ENCODE measurements around the gene LBHD2. TPM values are rescaled to one million over a fixed set of nuclear protein-coding genes. Genes with fewer than 3 reads are reported as not detected.

LBHD2 gene
- total and polyA plus RNA-seq, 2 of the 8 experiments (the other 6 are each of a cell fraction or from before 2014, with no cell fraction given) = not detected

DNA sequence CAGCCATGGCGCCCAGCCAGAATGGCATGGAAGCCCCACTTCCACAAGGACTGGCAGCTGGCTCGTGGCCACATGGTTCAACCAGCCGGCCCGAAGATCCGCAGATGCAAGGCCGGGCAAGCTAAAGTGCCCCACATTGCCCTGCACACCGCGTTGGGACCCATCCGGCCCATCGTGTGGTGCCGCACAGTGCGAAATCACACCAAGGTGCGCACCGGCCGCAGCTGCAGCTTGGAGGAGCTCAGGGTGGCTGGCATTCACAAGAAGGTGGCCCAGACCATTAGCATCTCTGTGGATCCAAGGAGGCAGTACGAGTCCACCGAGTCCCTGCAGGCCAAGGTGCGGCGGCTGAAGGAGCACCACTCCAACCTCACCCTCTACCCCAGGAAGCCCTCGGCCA is 42.5 kb upstream of the LBHD2 start (continued):
- TF ChIP-seq, protein P1, sequence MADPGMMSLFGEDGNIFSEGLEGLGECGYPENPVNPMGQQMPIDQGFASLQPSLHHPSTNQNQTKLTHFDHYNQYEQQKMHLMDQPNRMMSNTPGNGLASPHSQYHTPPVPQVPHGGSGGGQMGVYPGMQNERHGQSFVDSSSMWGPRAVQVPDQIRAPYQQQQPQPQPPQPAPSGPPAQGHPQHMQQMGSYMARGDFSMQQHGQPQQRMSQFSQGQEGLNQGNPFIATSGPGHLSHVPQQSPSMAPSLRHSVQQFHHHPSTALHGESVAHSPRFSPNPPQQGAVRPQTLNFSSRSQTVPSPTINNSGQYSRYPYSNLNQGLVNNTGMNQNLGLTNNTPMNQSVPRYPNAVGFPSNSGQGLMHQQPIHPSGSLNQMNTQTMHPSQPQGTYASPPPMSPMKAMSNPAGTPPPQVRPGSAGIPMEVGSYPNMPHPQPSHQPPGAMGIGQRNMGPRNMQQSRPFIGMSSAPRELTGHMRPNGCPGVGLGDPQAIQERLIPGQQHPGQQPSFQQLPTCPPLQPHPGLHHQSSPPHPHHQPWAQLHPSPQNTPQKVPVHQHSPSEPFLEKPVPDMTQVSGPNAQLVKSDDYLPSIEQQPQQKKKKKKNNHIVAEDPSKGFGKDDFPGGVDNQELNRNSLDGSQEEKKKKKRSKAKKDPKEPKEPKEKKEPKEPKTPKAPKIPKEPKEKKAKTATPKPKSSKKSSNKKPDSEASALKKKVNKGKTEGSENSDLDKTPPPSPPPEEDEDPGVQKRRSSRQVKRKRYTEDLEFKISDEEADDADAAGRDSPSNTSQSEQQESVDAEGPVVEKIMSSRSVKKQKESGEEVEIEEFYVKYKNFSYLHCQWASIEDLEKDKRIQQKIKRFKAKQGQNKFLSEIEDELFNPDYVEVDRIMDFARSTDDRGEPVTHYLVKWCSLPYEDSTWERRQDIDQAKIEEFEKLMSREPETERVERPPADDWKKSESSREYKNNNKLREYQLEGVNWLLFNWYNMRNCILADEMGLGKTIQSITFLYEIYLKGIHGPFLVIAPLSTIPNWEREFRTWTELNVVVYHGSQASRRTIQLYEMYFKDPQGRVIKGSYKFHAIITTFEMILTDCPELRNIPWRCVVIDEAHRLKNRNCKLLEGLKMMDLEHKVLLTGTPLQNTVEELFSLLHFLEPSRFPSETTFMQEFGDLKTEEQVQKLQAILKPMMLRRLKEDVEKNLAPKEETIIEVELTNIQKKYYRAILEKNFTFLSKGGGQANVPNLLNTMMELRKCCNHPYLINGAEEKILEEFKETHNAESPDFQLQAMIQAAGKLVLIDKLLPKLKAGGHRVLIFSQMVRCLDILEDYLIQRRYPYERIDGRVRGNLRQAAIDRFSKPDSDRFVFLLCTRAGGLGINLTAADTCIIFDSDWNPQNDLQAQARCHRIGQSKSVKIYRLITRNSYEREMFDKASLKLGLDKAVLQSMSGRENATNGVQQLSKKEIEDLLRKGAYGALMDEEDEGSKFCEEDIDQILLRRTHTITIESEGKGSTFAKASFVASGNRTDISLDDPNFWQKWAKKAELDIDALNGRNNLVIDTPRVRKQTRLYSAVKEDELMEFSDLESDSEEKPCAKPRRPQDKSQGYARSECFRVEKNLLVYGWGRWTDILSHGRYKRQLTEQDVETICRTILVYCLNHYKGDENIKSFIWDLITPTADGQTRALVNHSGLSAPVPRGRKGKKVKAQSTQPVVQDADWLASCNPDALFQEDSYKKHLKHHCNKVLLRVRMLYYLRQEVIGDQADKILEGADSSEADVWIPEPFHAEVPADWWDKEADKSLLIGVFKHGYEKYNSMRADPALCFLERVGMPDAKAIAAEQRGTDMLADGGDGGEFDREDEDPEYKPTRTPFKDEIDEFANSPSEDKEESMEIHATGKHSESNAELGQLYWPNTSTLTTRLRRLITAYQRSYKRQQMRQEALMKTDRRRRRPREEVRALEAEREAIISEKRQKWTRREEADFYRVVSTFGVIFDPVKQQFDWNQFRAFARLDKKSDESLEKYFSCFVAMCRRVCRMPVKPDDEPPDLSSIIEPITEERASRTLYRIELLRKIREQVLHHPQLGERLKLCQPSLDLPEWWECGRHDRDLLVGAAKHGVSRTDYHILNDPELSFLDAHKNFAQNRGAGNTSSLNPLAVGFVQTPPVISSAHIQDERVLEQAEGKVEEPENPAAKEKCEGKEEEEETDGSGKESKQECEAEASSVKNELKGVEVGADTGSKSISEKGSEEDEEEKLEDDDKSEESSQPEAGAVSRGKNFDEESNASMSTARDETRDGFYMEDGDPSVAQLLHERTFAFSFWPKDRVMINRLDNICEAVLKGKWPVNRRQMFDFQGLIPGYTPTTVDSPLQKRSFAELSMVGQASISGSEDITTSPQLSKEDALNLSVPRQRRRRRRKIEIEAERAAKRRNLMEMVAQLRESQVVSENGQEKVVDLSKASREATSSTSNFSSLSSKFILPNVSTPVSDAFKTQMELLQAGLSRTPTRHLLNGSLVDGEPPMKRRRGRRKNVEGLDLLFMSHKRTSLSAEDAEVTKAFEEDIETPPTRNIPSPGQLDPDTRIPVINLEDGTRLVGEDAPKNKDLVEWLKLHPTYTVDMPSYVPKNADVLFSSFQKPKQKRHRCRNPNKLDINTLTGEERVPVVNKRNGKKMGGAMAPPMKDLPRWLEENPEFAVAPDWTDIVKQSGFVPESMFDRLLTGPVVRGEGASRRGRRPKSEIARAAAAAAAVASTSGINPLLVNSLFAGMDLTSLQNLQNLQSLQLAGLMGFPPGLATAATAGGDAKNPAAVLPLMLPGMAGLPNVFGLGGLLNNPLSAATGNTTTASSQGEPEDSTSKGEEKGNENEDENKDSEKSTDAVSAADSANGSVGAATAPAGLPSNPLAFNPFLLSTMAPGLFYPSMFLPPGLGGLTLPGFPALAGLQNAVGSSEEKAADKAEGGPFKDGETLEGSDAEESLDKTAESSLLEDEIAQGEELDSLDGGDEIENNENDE (IDR thresholded peaks at IDR 0.05; ENCODE audit: insufficient replicate concordance, low read length) = no peak
- TF ChIP-seq SRF (IDR thresholded peaks at IDR 0.05; ENCODE audit: low read depth, low read length) (no peak), CHD1 (IDR thresholded peaks at IDR 0.05; ENCODE audit: low read depth, low read length) (no peak), POU5F1 (IDR thresholded peaks at IDR 0.05; ENCODE audit: low read depth, low read length) (no peak), FOSL1 (IDR thresholded peaks at IDR 0.05; ENCODE audit: insufficient read depth, low read depth, low read length) (no peak), TBP (IDR thresholded peaks at IDR 0.05; ENCODE audit: low read depth, low read length) (no peak), SUZ12 (IDR thresholded peaks at IDR 0.05; ENCODE audit: low read length) (no peak), SP1 (IDR thresholded peaks at IDR 0.05; ENCODE audit: low read depth, low read length) (no peak), ASH2L (IDR thresholded peaks at IDR 0.05; ENCODE audit: low read length) (no peak), SP4 (IDR thresholded peaks at IDR 0.05; ENCODE audit: low read length) (no peak)
